Dendritic cell treated with granulocyte-macrophage colony-stimulating factor and Interleukin-4, amounts not matched to agents 40 ng/mL and 50 ng/mL, for 4 days (primary cell): ENCODE results near the gene L3MBTL2.

ENCODE experiments used
- H3K27ac Mint-ChIP-seq: one replicate; pipeline ENCODE4 v1.8.0; 2022; ENCODE audit warnings: mild to moderate bottlenecking, mixed read lengths
- H3K27me3 Mint-ChIP-seq: one replicate; pipeline ENCODE4 v1.8.0; 2022; ENCODE audit warnings: mild to moderate bottlenecking, mixed read lengths
- H3K36me3 Mint-ChIP-seq: one replicate; pipeline ENCODE4 v1.8.0; 2022; ENCODE audit warnings: low read depth, mixed read lengths
- H3K4me1 Mint-ChIP-seq: one replicate; pipeline ENCODE4 v1.8.0; 2022; ENCODE audit warnings: low read depth, mixed read lengths
- H3K4me3 Mint-ChIP-seq: one replicate; pipeline ENCODE4 v1.8.0; 2022; ENCODE audit warnings: mild to moderate bottlenecking, moderate library complexity, mixed read lengths
- H3K9me3 Mint-ChIP-seq: one replicate; pipeline ENCODE4 v1.8.0; 2022; ENCODE audit warnings: mixed read lengths
- intact Hi-C: fragments of 100-400 bp; cut with micrococcal nuclease; formaldehyde crosslinking; loops from one replicate; pipeline ENCODE4 v1.15.0; 2022

The L3MBTL2 gene

DNA sequence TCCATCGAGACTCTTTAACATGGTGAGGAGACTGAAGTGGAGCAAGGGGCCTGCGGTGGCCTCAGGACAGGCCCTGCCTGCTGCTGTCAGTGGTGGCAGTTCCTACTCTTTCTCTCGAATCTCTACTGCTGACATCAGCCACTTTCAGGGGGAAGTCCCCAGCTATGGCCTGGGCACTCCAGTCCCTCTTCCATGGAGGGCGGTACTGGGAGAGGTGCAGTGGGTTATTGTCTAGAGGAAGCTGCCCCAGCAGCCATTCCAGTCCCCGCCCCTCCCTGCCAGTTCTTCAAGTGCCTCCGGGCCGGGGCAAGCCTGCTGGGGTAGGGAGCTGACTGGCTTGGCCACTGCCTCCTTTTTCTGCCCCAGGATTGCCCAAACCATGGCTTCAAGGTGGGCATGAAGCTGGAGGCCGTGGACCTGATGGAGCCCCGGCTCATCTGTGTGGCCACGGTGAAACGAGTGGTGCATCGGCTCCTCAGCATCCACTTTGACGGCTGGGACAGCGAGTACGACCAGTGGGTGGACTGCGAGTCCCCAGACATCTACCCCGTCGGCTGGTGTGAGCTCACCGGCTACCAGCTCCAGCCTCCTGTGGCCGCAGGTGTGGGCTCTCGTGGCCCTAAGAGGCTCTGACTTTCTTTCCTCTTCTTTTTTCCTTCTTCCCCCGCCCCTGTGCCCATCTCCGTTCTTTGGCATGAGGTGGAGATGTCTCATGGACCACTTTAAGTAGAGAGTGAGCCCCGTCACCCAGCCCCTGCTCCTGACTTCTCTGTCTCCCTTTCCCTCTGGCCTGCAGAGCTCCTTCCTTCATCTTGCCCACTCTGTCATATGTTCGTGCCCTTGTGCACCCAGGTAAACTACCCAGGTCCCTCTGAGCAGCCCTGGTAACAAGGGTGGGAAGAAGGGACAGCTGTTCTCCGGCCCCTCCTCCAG is 21.9 kb downstream of the L3MBTL2 start:
- peaks cover 26% of the 10 kb centered on the region for H3K4me1 Mint-ChIP-seq
- intact Hi-C loops, result loop anchor here (1.0 kb wide), 1 partner anchor 10 kb away; no protein-coding TSS in a partner anchor
- peak overlapping the region; percentile 60 for H3K4me3 Mint-ChIP-seq
- H3K36me3 Mint-ChIP-seq, result peaks cover 88% of the 10 kb centered on the region
- no peaks in the 10 kb centered on the region for H3K9me3 Mint-ChIP-seq
- no peaks in the 10 kb centered on the region for H3K27me3 Mint-ChIP-seq
- peak overlapping the region; percentile 81 for H3K27ac Mint-ChIP-seq

DNA sequence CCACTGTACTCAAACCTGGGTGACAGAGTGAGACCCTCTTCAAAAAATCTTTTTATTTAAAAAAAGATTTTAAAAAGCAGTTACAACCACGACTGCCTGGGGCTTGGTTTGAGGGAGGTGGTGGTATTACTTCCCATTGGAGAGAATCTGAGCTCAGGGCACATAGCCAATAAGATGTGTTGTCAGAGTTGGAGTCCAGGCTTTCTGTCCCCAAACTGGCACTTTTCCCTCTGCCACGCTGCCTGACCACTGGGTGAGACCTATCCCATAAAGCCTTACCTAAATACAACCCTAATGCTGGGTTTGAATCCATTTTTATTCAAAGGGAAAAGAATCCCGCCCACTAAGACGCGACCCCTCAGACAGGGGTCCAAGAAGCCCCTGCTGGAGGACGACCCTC is 24.1 kb downstream of the L3MBTL2 start:
- no peak overlapping the region for H3K27ac Mint-ChIP-seq
- H3K4me1 Mint-ChIP-seq, result peaks cover 26% of the 10 kb centered on the region
- H3K36me3 Mint-ChIP-seq, result peaks cover 66% of the 10 kb centered on the region
- H3K9me3 Mint-ChIP-seq, result no peaks in the 10 kb centered on the region
- H3K4me3 Mint-ChIP-seq, result no peak overlapping the region
- no peaks in the 10 kb centered on the region for H3K27me3 Mint-ChIP-seq
- intact Hi-C loops, result no loop called here

DNA sequence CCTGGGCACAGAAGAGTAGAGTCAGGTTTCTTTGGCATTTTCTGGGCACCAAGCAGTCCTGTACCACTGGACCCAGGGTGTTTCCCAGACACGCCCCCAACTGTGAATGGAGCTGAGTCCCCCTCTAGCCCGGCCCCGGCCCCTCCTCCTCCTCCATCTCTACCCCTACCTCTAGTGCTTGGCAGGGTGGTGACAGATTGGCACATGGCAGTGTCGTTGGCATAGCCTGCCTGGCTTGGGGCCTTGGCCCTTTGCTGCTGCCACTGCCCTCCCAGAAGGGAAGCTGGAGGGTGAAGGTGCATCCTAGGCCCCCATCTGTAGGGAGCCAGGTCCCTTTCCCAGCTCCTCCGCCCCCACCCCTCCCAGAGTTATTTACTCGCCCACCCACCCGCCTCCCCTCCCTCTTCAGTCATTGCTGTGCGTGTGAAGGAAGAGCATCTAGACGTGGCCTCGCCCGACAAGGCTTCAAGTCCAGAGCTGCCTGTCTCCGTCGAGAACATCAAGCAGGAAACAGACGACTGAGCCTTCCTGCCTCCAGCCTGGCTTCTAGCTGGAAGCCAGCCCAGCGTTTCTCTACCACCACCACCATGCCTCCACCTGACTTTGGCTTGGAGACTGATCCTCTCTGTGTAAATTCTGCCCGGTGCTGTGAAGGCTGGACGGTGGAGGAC is 24.8 kb downstream of the L3MBTL2 start:
- Mint-ChIP-seq H3K9me3 (no peaks in the 10 kb centered on the region), H3K27me3 (no peaks in the 10 kb centered on the region), H3K4me3 (no peak overlapping the region), H3K27ac (no peak overlapping the region), H3K36me3 (peaks cover 60% of the 10 kb centered on the region), H3K4me1 (peaks cover 26% of the 10 kb centered on the region)
- intact Hi-C loops, result no loop called here

DNA sequence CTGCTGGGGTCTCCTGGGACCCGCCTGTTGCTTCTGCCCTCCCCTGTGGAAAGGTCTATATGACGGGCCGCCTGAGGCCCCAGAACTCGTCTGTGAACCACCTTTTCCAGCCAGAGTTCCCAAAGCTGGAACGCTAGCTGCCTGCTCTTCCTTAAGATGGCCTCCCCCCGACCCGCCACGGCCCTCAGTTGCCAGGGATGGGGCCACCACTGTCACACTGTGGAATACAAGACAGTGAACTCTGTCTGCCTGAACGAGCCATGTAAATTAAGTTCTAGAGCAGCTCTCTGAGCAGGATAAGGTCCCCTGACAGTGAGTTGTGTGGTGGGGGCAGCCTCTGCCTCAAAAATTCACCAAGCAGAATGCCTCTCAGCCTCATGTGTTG is 25.3 kb downstream of the L3MBTL2 start:
- intact Hi-C loops, result no loop called here
- peaks cover 25% of the 10 kb centered on the region for H3K4me1 Mint-ChIP-seq
- no peak overlapping the region for H3K4me3 Mint-ChIP-seq
- peaks cover 54% of the 10 kb centered on the region for H3K36me3 Mint-ChIP-seq
- no peaks in the 10 kb centered on the region for H3K9me3 Mint-ChIP-seq
- H3K27ac Mint-ChIP-seq, result no peak overlapping the region
- no peaks in the 10 kb centered on the region for H3K27me3 Mint-ChIP-seq

DNA sequence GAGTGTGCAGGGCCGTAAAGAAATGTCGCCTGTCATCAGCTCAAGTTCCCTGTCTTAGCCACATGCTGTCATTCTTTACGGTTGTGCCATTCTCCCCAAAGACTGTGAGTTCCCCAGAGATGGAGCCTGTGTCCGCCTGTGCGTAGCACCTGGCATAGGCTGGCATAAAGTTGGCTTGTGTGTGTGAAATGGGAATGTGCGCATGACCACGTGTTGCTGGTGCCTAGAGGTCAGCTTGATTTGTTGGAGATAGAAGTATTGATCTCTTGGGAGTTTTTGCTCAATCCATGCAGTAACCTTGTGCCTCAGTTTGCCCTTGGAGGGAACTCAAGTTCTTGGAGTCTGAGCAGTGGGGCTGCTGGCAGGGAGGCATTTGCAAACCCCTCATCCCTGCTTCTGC is 26.3 kb downstream of the L3MBTL2 start:
- H3K4me1 Mint-ChIP-seq, result peaks cover 15% of the 10 kb centered on the region
- H3K4me3 Mint-ChIP-seq, result no peak overlapping the region
- peaks cover 46% of the 10 kb centered on the region for H3K36me3 Mint-ChIP-seq
- H3K9me3 Mint-ChIP-seq, result no peaks in the 10 kb centered on the region
- no peak overlapping the region for H3K27ac Mint-ChIP-seq
- no peaks in the 10 kb centered on the region for H3K27me3 Mint-ChIP-seq
- intact Hi-C loops, result no loop called here

DNA sequence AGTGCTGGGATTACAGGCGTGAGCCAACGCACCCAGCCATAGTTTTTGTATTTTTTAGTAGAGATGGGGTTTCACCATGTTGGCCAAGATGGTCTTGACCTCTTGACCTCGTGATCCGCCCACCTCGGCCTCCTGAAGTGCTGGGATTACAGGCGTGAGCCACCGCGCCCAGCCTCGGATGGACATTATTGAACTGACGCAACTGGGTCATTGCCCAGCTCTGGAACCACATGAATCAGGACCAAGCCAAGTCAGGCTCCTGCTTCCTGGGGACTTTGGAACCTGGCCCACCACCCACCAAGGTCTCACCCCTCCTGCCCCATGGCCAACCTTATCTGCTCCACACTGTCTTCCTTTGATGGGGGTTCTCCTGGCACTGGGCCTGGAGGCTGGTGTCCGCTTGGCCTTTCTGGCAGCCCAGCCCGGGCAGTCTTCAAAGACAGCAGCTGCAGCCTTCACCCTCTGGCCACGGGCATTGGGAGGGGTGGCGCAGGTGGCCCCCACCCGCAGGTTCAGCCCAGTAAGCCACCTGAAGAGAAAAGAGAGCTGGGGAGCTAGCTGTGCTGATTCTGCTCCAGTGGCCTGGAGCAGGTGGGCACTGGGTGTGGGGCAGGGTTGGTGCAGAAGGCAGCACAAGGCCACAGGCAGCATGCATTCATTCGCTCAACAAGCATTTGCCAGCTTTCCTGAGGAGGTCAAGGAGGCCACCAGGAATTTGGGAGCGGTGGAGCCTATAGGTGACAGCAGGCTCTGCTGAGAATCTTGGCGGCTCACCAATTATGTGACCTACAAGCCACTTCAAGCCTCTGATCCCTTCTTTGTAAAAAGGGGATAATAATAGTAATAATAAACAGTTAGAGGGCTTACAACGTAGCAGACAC is 29.9 kb downstream of the L3MBTL2 start:
- intact Hi-C loops, result no loop called here
- no peak overlapping the region for H3K27ac Mint-ChIP-seq
- H3K27me3 Mint-ChIP-seq, result peaks cover 13% of the 10 kb centered on the region
- H3K4me3 Mint-ChIP-seq, result no peak overlapping the region
- H3K4me1 Mint-ChIP-seq, result peaks cover 18% of the 10 kb centered on the region
- peaks cover 16% of the 10 kb centered on the region for H3K36me3 Mint-ChIP-seq
- no peaks in the 10 kb centered on the region for H3K9me3 Mint-ChIP-seq

DNA sequence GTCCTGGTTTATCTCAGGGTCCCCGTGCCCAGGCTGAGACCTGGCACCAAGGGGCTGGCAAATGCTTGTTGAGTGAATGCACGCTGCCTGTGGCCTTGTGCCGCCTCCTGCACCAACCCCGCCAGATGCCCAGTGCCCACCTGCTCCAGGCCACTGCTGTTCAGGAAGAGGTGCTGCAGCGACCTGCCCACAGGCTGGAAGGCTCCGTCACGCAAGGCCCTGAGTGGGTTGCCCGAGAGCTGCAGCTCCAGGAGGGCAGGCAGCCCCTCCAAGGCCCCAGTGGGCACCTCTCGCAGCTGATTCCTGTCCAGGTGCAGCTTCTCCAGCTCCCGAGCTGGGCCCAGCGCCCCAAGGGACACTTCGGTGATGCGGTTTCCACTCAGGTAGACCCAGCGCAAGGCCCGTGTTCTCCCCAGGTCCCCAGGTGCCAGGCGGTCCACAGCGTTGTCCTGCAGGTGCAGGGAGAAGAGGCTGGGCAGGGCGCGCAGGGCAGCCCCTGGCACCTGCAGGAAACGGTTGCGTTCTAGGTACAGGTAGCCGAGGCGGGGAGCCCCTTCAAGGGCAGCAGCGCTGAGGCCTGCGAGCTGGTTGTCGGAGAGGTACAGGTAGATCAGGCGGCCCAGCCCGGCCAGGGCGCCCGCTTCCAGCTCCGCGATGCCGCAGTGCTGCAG is 32.1 kb downstream of the L3MBTL2 start:
- peak overlapping the region; percentile 74 for H3K27ac Mint-ChIP-seq
- intact Hi-C loops, result no loop called here
- H3K4me1 Mint-ChIP-seq, result peaks cover 18% of the 10 kb centered on the region
- peaks cover 13% of the 10 kb centered on the region for H3K27me3 Mint-ChIP-seq
- no peaks in the 10 kb centered on the region for H3K9me3 Mint-ChIP-seq
- H3K36me3 Mint-ChIP-seq, result no peaks in the 10 kb centered on the region
- peak overlapping the region; percentile 65 for H3K4me3 Mint-ChIP-seq

DNA sequence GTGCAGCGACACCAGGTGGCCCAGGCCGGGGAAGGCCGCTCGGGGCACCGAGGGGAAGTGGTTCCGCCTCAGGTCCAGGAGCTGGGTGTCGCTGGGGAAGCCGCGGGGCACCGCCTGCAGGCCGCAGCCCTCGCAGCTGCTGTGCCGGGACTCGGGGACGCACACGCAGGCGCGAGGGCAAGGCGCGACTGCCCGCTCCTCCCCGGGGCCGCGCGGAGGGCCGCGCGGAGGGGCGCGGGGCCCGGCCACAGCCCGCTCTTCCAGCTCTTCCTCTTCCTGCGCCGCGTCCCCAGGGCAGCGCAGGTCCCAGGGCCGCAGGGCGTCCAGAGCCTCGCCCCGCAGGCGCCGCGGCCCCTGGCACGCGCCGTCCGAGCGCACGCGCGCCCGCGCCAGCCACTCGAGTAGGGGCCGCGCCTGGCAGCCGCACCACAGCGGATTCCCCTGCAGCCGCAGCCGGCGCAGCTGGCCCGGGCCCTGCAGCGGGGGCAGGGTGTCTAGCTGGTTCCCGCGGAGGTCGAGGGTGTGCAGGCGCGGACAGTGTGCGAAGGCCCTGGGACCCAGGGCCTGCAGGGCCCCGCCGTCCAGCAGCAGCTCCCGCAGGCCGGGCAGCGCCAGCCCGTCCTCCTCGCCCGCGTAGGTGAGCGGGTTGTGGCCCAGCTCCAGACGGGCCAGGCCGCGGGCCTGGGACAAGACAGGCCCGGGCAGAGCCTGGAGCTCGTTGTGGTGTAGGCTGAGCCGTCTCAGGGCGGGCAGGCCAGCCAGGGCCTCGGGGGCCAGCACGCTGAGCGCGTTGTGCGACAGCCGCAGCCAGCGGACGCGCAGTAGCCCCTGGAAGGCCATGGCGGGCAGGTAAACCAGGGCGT is 32.8 kb downstream of the L3MBTL2 start:
- Mint-ChIP-seq H3K27me3 (peaks cover 13% of the 10 kb centered on the region), H3K36me3 (peaks cover 5% of the 10 kb centered on the region), H3K27ac (peak overlapping the region; percentile 74), H3K9me3 (no peaks in the 10 kb centered on the region), H3K4me3 (peak overlapping the region; percentile 65), H3K4me1 (peaks cover 18% of the 10 kb centered on the region)
- intact Hi-C loops, result no loop called here

DNA sequence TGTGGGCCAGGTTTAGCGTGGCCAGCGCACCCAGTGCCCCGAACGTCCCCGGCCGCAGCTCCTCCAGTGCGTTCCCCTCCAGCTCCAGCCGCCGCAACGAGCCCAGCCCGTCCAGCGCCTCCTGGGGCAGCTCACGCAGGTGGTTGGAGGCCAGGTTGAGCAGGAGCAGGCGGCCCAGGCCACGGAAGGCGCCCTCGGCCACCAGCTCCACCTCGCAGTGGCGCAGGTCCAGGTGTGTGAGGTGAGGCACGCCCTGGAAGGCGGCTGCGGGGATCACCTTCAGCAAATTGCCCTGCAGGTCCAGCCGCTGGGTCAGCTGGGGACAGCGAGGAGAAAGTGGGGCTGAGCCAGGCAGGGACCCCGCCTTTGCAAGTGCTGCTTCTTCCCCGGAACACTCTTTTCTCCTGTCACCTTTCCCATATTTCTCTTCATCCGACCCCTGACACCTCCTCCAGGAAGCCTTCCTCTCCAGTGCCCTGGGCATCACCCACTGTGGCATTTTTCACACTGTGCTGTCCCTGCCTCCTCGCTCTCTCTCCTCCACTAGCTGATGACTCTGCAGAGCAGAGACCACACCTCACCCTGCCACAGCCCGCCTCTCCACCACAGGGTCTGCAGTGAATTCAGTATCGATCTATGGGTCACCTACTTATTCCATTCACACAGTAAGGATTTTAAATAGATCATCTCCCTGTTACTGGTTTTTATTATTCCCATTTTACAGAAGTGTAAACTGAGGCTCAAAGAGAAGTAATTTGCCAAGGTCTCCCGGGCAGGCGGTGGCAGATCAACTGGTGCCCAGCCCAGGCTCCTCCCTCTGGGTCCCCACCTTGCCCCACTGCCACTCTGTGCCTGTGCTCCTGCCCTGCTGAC is 33.7 kb downstream of the L3MBTL2 start:
- H3K27me3 Mint-ChIP-seq, result peaks cover 13% of the 10 kb centered on the region
- peaks cover 5% of the 10 kb centered on the region for H3K36me3 Mint-ChIP-seq
- no peak overlapping the region for H3K27ac Mint-ChIP-seq
- no peak overlapping the region for H3K4me3 Mint-ChIP-seq
- H3K9me3 Mint-ChIP-seq, result no peaks in the 10 kb centered on the region
- intact Hi-C loops, result no loop called here
- peaks cover 18% of the 10 kb centered on the region for H3K4me1 Mint-ChIP-seq

DNA sequence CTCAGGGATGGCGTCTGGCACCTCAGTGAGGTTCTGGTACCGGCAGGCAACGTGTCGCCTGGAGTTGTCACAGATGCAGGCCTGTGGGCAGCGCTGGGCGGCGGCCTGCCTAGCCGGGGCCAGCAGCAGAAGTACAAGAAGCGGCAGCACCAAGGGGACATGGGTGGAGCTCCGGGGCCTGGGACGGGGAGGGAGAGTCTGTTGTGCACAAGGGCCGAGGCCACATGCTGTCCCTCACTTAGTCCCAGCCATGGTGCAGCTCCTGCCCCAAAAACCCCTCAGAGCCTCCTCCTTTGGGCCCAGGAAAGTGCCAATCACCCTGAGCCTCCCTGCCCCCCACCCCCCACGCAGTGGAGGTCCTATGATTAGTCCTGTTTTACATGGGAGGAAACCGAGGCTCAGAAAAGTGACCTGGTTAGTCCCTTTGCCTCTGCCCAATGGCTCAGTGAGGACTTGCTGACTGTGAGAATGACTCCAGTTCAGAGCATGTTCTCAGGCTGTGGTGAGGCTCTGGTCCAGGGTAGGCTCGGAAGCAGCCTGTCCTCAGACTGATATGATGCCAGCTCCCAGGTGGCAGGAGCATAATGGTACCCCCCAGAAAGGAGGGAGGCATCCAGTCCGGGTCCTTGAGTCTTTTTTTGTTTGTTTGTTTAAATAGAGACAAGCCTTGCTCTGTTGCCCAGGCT is 34.5 kb downstream of the L3MBTL2 start:
- intact Hi-C loops, result no loop called here
- H3K4me1 Mint-ChIP-seq, result peaks cover 18% of the 10 kb centered on the region
- H3K27ac Mint-ChIP-seq, result peak overlapping the region; percentile 4
- no peak overlapping the region for H3K4me3 Mint-ChIP-seq
- peaks cover 13% of the 10 kb centered on the region for H3K27me3 Mint-ChIP-seq
- no peaks in the 10 kb centered on the region for H3K9me3 Mint-ChIP-seq
- peaks cover 5% of the 10 kb centered on the region for H3K36me3 Mint-ChIP-seq

DNA sequence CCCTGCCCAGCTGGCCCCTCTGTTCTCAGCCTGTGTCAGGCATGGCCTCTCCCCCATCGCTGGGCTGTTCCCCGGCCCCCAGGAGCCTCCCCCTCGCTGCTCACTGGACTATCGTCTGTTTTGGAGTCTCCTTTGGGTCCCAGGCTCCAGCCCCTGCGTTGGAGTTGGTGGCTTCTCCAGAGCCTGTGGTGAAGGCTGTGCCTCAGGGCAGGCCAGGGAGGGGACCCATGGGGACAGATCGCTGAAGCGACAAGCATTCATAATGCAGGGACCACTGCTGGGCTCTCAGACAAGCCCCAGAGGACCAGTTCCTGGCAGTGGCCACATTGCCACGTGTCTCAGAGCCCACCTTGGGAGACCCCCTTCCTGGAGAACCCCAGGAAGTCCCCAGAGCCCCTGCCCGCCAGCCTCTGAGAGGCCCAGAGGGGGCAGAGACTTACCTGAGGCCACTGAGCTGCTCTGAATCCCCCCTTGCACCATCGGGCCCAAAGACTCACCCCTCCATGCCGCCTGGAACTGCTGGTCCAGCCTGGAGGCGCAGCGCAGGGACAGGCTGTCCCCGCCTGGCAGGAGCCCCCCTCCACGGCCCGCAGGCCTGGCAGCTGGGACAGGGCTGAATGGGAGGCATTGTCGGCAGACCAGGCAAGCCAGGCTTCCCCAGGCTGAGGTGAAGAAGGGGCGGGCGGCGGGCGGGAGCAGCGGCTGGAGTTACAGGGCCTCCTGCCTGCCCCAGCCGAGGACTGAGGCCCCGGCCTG is 35.4 kb downstream of the L3MBTL2 start, which contains the start of gene CHADL:
Gene CHADL, minus strand, starts transcription at position 555 of the 756 bp plus-strand sequence. Its CDS starts 50 bp downstream, at position 505.
- intact Hi-C loops, result no loop called here
- Mint-ChIP-seq H3K9me3 (no peaks in the 10 kb centered on the region), H3K4me1 (peaks cover 18% of the 10 kb centered on the region), H3K36me3 (peaks cover 13% of the 10 kb centered on the region), H3K27ac (peak within 1 kb of the TSS; percentile 4), H3K27me3 (peaks cover 13% of the 10 kb centered on the region), H3K4me3 (no peak within 1 kb of the TSS)
